GM10248 (cell line): ENCODE data around the gene MTHFD1L.
"Not testable (repeated sequence)": the region's sequence is repeated elsewhere in the genome, so short reads cannot be mapped to it uniquely, and the experiment has no call there.

Experiments
- CTCF ChIA-PET: fragments of 300-600 bp; sonication (Branson Sonifier 250); formaldehyde crosslinking; extraction: SDS; loops from one replicate; lab custom pipeline; 2021; ENCODE audit warnings: antibody characterized with exemption; lab: Yijun Ruan, JAX
- POLR2A ChIA-PET: fragments of 350-650 bp; sonication (Branson Sonifier 250); formaldehyde crosslinking; extraction: SDS; loops from one replicate; lab custom pipeline; 2020; ENCODE audit warnings: antibody characterized with exemption; lab: Yijun Ruan, JAX
- DNase-seq: peaks from one replicate; pipeline ENCODE4 v3.0.0; 2012; ENCODE audit errors: extremely low spot score
- CTCF ChIP-seq: IDR thresholded peaks from 2 replicates; pipeline ENCODE4 v1.5.1; 2012; ENCODE audit warnings: mild to moderate bottlenecking, low read depth; ENCODE audit errors: extremely low read depth, missing control alignments, control extremely low read depth

MTHFD1L gene

DNA sequence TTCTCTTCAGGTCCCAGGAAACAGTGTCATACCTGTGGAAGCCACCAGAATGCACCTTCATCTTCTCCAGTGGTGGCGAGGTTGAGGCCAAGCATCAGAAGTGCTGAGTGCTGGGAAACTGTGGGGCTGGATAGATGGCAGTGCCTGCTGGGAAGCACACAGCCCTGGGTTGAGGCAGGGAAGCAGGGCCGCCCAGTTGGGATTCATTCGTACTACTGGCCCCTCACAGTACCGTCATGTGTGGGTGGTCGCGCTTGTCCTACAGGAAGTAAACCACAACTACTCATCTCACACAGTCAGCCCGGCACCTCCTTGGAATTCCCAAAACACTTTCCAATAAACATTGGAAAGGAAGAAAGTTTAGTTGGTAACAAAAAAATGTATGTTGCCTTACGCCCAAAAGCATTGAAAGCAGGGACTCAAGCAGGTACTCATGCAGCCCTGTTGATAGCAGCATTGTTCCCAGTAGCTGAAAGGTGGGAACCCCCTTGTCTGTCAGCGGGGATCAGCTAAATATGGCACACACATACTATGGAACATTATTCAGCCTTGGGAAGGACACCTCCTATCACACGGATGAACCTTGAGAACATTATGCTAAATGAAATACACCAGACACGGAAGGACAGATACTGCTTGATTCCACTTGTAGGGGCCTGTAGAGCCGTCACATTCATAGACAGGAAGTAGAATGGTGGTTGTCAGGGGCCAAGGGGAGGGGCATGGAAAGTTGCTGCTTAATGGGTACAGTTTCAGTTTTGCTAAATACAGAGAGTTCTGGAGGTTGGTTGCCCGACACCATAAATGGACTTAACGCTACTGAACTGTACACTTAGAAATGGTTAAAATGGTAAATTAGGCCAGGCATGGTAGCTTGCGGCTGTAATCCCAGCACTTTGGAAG lies 162.7 kb downstream of the MTHFD1L start:
- ChIA-PET POLR2A (no interaction called here), CTCF (interaction anchor here (0.8 to 8.1 kb wide), 5 partner anchors 10 to 296 kb away, joined by 3 to 82 read pairs (median 5); no protein-coding TSS in a partner anchor)
- TF ChIP-seq CTCF, result no peak
- DNase-seq, result no peak

- ChIA-PET POLR2A (no interaction called here), CTCF (interaction anchor here (1.1 to 2.8 kb wide), 3 partner anchors 9 to 38 kb away, joined by 3 to 18 read pairs (median 3); no protein-coding TSS in a partner anchor)
- no peak for TF ChIP-seq CTCF
- DNase-seq, result no peak
These were observed 164.5 kb downstream of the MTHFD1L start for GRCh38 chr6:151029970-151030369.

DNA sequence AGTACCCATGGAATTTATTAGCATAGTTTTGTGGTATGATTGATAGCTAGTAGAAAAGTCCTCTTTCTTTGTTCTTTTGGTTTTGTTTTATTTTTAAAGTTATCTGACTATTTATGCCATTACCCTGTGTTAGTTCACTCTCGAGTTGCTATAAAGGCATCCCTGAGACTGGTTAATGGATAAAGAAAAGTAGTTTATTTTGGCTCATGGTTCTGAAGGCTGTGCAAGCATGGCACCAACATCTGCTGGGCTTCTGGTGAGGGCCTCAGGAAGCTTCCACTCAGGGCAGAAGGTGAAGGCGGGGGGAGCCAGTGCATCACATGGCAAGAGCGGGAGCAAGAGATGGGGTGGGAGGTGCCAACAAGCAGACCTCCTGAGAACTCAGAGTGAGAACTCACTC lies 166.5 kb downstream of the MTHFD1L start:
- DNase-seq, result no peak
- TF ChIP-seq CTCF, result no peak
- CTCF ChIA-PET, result interaction anchor here (1.1 to 2.8 kb wide), 3 partner anchors 13 to 292 kb away, joined by 6 to 18 read pairs (median 7); no protein-coding TSS in a partner anchor
- POLR2A ChIA-PET, result no interaction called here

DNA sequence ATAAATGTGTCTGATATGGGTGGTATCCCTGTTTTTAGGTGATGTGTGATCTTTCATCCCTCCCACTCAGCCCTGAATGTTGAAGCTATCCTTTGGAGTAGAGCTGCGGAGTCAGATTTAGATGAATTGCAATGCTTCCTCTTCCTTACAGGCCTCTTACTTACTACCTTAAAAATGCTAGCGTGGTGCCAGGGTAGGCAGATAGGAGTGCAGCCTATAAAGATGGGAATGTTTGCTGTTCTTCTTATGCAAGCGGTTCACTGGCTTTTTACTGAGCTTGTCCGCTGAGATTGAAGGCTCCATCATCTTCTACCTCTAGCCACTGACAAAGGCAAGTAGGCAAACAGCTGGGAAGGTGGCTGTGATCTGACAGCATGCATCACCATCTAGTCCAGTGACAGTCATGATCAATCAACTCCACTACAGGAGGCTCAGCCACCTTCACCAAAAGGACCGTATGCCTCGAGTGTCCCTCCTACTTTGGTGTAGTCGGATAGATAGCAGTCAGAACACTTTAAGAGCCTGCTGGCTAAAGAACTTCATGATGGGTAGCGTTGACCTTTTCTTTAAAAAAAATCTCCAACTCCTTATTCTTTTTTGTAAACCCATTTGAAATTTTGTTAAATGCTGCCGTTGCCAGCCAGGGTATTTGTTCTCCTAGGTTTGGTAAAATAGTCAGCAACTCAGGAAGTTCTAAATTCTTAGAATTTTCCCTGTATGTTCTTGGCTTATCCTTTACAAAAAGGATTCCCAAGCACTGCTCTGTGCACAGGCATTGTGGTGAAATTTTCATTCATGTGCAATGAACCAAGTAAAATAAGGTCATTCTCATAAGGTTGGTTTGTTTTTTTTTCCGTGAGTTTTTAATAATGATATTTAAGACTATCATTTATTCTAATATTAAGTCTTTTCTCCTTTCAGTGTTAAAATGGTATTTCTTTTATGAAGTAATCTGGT lies 169.6 kb downstream of the MTHFD1L start:
- no peak for DNase-seq
- CTCF ChIA-PET, result no interaction called here
- TF ChIP-seq CTCF, result no peak
- POLR2A ChIA-PET, result no interaction called here

DNA sequence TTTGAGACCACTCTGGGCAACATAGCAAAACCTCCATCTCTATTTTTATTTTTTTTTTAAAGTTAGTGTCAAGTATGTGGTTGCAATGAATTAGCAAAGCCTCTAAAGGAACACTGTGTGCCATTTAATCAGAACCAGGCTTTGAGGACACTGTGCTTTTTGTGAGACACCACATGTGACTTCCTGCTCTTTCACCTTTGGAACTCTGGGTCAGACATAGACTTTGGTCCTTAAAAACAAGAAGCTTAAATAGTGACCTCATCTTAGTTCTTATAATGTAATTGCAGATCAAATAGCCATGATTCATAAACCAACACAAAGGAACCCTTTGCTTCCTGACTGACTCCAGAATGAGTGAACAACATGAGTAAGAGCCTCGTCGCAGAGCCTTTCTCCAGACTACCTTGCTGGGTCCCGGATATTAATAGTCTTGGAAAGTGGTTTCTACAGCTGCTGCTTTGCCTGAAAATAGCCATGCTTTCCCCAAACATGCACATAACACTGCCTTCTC lies 170.8 kb downstream of the MTHFD1L start:
- POLR2A ChIA-PET, result not testable (repeated sequence)
- CTCF ChIA-PET, result interaction anchor here (3.7 kb wide), 1 partner anchor 22 kb away, joined by 19 read pairs; no protein-coding TSS in a partner anchor

DNA sequence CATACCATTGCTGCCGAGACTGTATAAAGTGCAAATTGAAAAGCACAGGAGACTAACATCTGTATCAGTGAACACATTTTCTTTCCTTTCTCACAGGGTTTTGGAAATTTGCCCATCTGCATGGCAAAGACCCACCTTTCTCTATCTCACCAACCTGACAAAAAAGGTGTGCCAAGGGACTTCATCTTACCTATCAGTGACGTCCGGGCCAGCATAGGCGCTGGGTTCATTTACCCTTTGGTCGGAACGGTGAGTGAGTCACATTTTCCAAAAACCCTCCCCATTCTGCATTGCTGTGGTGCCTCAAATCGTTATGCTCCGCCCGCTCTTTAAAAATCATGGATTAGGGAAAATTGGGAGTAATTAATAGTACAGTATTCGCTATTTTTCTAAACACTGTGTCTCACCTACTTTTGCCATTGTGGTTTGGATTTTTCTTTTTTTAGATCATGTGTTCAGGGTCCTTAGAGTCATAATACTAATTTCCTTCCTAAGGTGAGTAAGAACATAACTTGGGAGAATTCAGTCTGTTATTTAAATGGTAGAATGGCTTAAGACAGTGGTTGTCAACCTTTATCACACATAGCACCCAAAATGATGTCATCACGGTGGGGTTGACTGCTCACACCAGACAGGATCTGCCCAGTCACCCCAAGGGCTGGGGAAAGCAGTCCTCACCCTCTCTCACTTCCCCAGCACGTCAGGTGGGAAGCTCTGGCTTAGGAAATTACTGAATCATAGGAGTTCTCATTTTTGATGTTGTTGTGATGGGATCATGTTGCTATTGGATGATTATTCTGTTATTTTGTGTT lies 171.6 kb downstream of the MTHFD1L start:
- ChIA-PET POLR2A (no interaction called here), CTCF (interaction anchor here (0.9 to 3.7 kb wide), 3 partner anchors 19 to 145 kb away, joined by 3 to 19 read pairs (median 5); no protein-coding TSS in a partner anchor)
- no peak for TF ChIP-seq CTCF
- DNase-seq, result no peak

More for the DNA sequence above, 170.8 kb downstream of the MTHFD1L start:
- DNase-seq, result not testable (repeated sequence)
